H1 (cell line): Measurements from ENCODE around the gene ELAVL1. TPM values are rescaled to one million over a fixed set of nuclear protein-coding genes. Genes with fewer than 3 reads are reported as not detected.

Experiments
- CEBPB ChIP-seq: IDR thresholded peaks from 2 replicates; pipeline ENCODE4 v1.6.1; 2012; ENCODE audit warnings: low read depth, low read length
- CHD2 ChIP-seq: IDR thresholded peaks from 2 replicates; pipeline ENCODE4 v1.6.1; 2012; ENCODE audit warnings: low read length, improper control_type of control experiment
- KDM1A ChIP-seq: fragments of 200-600, 300-600 bp; sonication (generic); IDR thresholded peaks from 2 replicates; pipeline ENCODE4 v1.7.1; 2016; ENCODE audit warnings: mild to moderate bottlenecking, low read length, borderline replicate concordance
- KDM4A ChIP-seq: IDR thresholded peaks from one replicate; pipeline ENCODE4 v1.7.1; 2012; ENCODE audit warnings: low read depth, mild to moderate bottlenecking, moderate library complexity, low read length, inconsistent platforms; ENCODE audit not compliant: severe bottlenecking
- PHF8 ChIP-seq: fragments of 200-600 bp; sonication (generic); conservative IDR thresholded peaks from 2 replicates; pipeline ENCODE4 v1.7.1; 2012; ENCODE audit warnings: low read depth, mild to moderate bottlenecking, inconsistent platforms, low read length, moderate library complexity
- RBBP5 ChIP-seq: IDR thresholded peaks from 2 replicates; pipeline ENCODE4 v1.7.1; 2012; ENCODE audit warnings: low read depth, mild to moderate bottlenecking, inconsistent platforms, low read length, moderate library complexity, borderline replicate concordance
- SIN3A ChIP-seq, 2 experiments: IDR thresholded peaks in 1 of 2; conservative IDR thresholded peaks in 1 of 2; 2 replicates each; pipeline ENCODE4 v1.6.1; 2011 to 2012; ENCODE audit warnings: low read length in 2 of 2, improper control_type of control experiment in 1 of 2, low read depth in 1 of 2, mild to moderate bottlenecking in 1 of 2
- SP2 ChIP-seq: IDR thresholded peaks from 2 replicates; pipeline ENCODE4 v1.6.1; 2012; ENCODE audit warnings: mild to moderate bottlenecking, low read length, inconsistent platforms
- polyA plus RNA-seq, 7 experiments: library from polyadenylated mRNA; depleted of rRNA in 3 of 7; stranded (reverse) in 5 of 7; unstranded in 2 of 7; fragments of >200 nt in 5 of 7; fragments of 200-250 nt in 2 of 7; gene quantifications; 1 replicate in 5 of 7; 2 replicates in 1 of 7; 4 replicates in 1 of 7; pipeline versions ENCODE4 v1.2.1 to v1.2.3, GENCODE V29; 2011 to 2013; ENCODE audit warnings: missing spikeins in 2 of 7, mixed read lengths in 2 of 7
- total RNA-seq: library from RNA; stranded (reverse); fragmentation: NEBNext Ultra II Directional; extraction: Animal tissue kit (Norgen Biotek cat#: 25700); gene quantifications from 2 replicates; pipeline ENCODE4 v1.2.1, GENCODE V29; 2021
- TF ChIP-seq, protein P1 (sequence below), 3 experiments: IDR thresholded peaks; 1 replicate in 2 of 3; 2 replicates in 1 of 3; pipeline versions ENCODE4 v1.5.1 to v1.6.1; 2011; ENCODE audit warnings: low read length in 3 of 3, mild to moderate bottlenecking in 3 of 3, inconsistent platforms in 2 of 3, low read depth in 1 of 3, moderate library complexity in 1 of 3; ENCODE audit not compliant: insufficient read depth in 1 of 3; ENCODE audit errors: control extremely low read depth in 1 of 3
- TF ChIP-seq, protein P2 (sequence below): IDR thresholded peaks from 2 replicates; pipeline ENCODE4 v1.6.1; 2012; ENCODE audit warnings: low read length, inconsistent platforms

ELAVL1 gene
- total and polyA plus RNA-seq, 2 of the 8 experiments (the other 6 are each of a cell fraction or from before 2014, with no cell fraction given): 56.7 to 163 TPM

GRCh38 chr19:7970716-7971448 is 34.6 kb downstream of the ELAVL1 start (continued):
- TF ChIP-seq SIN3A (conservative IDR thresholded peaks at IDR 0.05 in 1 of 2, IDR thresholded peaks at IDR 0.05 in 1 of 2; ENCODE audit: low read depth in 1 of 2, low read length in 2 of 2) (peak in 1 of 2 experiments; percentile 53; a peak in 1 of 4 replicates), KDM4A (no peak), SP2 (no peak), CEBPB (no peak), PHF8 (no peak), RBBP5 (no peak), CHD2 (no peak), KDM1A (peak; percentile 77)
- TF ChIP-seq, protein P1, sequence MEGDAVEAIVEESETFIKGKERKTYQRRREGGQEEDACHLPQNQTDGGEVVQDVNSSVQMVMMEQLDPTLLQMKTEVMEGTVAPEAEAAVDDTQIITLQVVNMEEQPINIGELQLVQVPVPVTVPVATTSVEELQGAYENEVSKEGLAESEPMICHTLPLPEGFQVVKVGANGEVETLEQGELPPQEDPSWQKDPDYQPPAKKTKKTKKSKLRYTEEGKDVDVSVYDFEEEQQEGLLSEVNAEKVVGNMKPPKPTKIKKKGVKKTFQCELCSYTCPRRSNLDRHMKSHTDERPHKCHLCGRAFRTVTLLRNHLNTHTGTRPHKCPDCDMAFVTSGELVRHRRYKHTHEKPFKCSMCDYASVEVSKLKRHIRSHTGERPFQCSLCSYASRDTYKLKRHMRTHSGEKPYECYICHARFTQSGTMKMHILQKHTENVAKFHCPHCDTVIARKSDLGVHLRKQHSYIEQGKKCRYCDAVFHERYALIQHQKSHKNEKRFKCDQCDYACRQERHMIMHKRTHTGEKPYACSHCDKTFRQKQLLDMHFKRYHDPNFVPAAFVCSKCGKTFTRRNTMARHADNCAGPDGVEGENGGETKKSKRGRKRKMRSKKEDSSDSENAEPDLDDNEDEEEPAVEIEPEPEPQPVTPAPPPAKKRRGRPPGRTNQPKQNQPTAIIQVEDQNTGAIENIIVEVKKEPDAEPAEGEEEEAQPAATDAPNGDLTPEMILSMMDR (IDR thresholded peaks at IDR 0.05; ENCODE audit: control extremely low read depth in 1 of 3, insufficient read depth in 1 of 3, low read depth in 1 of 3, low read length in 3 of 3): peak; percentile 86 to 98 (median 96)
- TF ChIP-seq, protein P2, sequence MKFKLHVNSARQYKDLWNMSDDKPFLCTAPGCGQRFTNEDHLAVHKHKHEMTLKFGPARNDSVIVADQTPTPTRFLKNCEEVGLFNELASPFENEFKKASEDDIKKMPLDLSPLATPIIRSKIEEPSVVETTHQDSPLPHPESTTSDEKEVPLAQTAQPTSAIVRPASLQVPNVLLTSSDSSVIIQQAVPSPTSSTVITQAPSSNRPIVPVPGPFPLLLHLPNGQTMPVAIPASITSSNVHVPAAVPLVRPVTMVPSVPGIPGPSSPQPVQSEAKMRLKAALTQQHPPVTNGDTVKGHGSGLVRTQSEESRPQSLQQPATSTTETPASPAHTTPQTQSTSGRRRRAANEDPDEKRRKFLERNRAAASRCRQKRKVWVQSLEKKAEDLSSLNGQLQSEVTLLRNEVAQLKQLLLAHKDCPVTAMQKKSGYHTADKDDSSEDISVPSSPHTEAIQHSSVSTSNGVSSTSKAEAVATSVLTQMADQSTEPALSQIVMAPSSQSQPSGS: 0 out of 2 replicates have a peak, but pooled peaks have one; percentile 17
